K562 (cell line): ENCODE data around the gene FCRLA. TPM values are rescaled to one million over a fixed set of nuclear protein-coding genes. Genes with fewer than 3 reads are reported as not detected.

Source experiments
- HNRNPH1 ChIP-seq: fragments of 200-400 bp; formaldehyde crosslinking; optimal IDR thresholded peaks from 2 replicates; pipeline ENCODE3; 2017; ENCODE audit warnings: low read depth, mild to moderate bottlenecking, low read length, moderate library complexity
- HNRNPLL ChIP-seq: fragments of 200-400 bp; formaldehyde crosslinking; IDR thresholded peaks from 2 replicates; pipeline ENCODE4 v1.6.1; 2017; ENCODE audit warnings: low read length, low read depth, mild to moderate bottlenecking; ENCODE audit not compliant: poor library complexity, severe bottlenecking
- MCM3 ChIP-seq: fragments of 450-650 bp; IDR thresholded peaks from 2 replicates; pipeline ENCODE4 v1.6.1; 2016
- MCM5 ChIP-seq: fragments of 450-650 bp; IDR thresholded peaks from 2 replicates; pipeline ENCODE4 v1.6.1; 2016; ENCODE audit warnings: low read depth
- NCOR1 ChIP-seq: fragments of 450-650 bp; IDR thresholded peaks from 2 replicates; pipeline ENCODE4 v1.6.1; 2016; ENCODE audit warnings: mild to moderate bottlenecking, moderate library complexity
- PTTG1 ChIP-seq: fragments of 450-650 bp; IDR thresholded peaks from 2 replicates; pipeline ENCODE4 v1.6.1; 2016; ENCODE audit warnings: low read depth, mild to moderate bottlenecking, missing genetic modification characterization, missing compliant biosample characterization
- RAD21 ChIP-seq, 2 experiments: fragments of 250-450 bp in 1 of 2; fragments of 450-650 bp in 1 of 2; sonication (Bioruptor Pico) in 1 of 2; formaldehyde crosslinking in 1 of 2; IDR thresholded peaks in 1 of 2; conservative IDR thresholded peaks in 1 of 2; 2 replicates each; pipeline versions ENCODE4 v1.4.0 to v1.8.0; 2020 to 2022; ENCODE audit warnings: mild to moderate bottlenecking in 2 of 2, moderate library complexity in 1 of 2
- RBBP5 ChIP-seq: fragments of 200-600 bp; sonication (generic); IDR thresholded peaks from 2 replicates; pipeline ENCODE4 v1.6.1; 2012; ENCODE audit warnings: borderline replicate concordance, mild to moderate bottlenecking, low read length, control low read depth, inconsistent platforms; ENCODE audit not compliant: insufficient read depth, poor library complexity, severe bottlenecking
- SMARCA4 ChIP-seq: fragments of 450-650 bp; IDR thresholded peaks from 2 replicates; pipeline ENCODE4 v1.6.1; 2016
- SMARCB1 ChIP-seq: IDR thresholded peaks from 2 replicates; pipeline ENCODE4 v1.6.1; 2011; ENCODE audit warnings: improper control_type of control experiment, low read depth; ENCODE audit not compliant: insufficient read length
- TEAD2 ChIP-seq: fragments of 450-650 bp; IDR thresholded peaks from 2 replicates; pipeline ENCODE4 v1.6.1; 2016; ENCODE audit warnings: missing genetic modification characterization, control low read depth, missing compliant biosample characterization
- ZC3H4 ChIP-seq: sonication (generic); formaldehyde crosslinking; IDR thresholded peaks from 2 replicates; pipeline ENCODE4 v1.9.0; 2021; ENCODE audit warnings: missing genetic modification reagents, borderline replicate concordance
- ZNF324 ChIP-seq: fragments of 250-450 bp; sonication (Bioruptor Pico); IDR thresholded peaks from 2 replicates; pipeline ENCODE4 v1.4.0; 2020; ENCODE audit warnings: mild to moderate bottlenecking
- ZNF584 ChIP-seq: fragments of 200-800 bp; sonication (Bioruptor generic); IDR thresholded peaks from 2 replicates; pipeline ENCODE4 v1.6.1; 2016; ENCODE audit warnings: low read depth, mild to moderate bottlenecking, missing genetic modification characterization, missing compliant biosample characterization
- ZNF644 ChIP-seq: fragments of 200-800 bp; sonication (Bioruptor generic); IDR thresholded peaks from 2 replicates; pipeline ENCODE4 v1.6.1; 2016; ENCODE audit warnings: low read depth, missing genetic modification characterization, missing compliant biosample characterization
- polyA plus RNA-seq, 8 experiments: library from polyadenylated mRNA; depleted of rRNA in 4 of 8; stranded (reverse) in 5 of 8; unstranded in 3 of 8; fragments of >200 nt; fragmentation: Nextera tagmentation in 2 of 8; fragmentation: Illumina TruSeq in 1 of 8; extraction: Ambion mirVana in 2 of 8; extraction: Trizol in 1 of 8; gene quantifications; 2 replicates each; pipeline versions ENCODE4 v1.2.1 to v1.2.3, GENCODE V29; 2011 to 2014; ENCODE audit warnings: inconsistent platforms in 1 of 8, missing spikeins in 1 of 8
- total RNA-seq, 7 experiments: library from RNA; depleted of rRNA in 6 of 7; stranded (reverse); fragments of >200 nt in 6 of 7; fragmentation: Illumina TruSeq in 2 of 7; extraction: Trizol in 2 of 7; gene quantifications; 2 replicates each; pipeline versions ENCODE4 v1.2.1 to v1.2.3, GENCODE V29; 2011 to 2021; ENCODE audit warnings: low replicate concordance in 1 of 7
- TF ChIP-seq, protein P1 (sequence below): fragments of 450-650 bp; IDR thresholded peaks from 2 replicates; pipeline ENCODE4 v1.6.1; 2016; ENCODE audit warnings: low read depth, mild to moderate bottlenecking, moderate library complexity
- TF ChIP-seq, protein P2 (sequence below): IDR thresholded peaks from 2 replicates; pipeline ENCODE4 v1.6.1; 2016; ENCODE audit warnings: missing genetic modification characterization, missing compliant biosample characterization
- TF ChIP-seq, protein P3 (sequence below), 2 experiments: fragments of 450-650 bp in 1 of 2; IDR thresholded peaks; 2 replicates each; pipeline ENCODE4 v1.6.1; 2011 to 2017; ENCODE audit warnings: low read depth in 2 of 2, antibody characterized with exemption in 1 of 2, borderline replicate concordance in 1 of 2, low read length in 1 of 2, mild to moderate bottlenecking in 1 of 2, mixed read lengths in 1 of 2; ENCODE audit not compliant: control insufficient read depth in 1 of 2

Gene FCRLA
- total and polyA plus RNA-seq, 9 of the 15 experiments (the other 6 are each of a cell fraction or from before 2014, with no cell fraction given) = 0.09 to 0.84 (median 0.44) TPM

DNA sequence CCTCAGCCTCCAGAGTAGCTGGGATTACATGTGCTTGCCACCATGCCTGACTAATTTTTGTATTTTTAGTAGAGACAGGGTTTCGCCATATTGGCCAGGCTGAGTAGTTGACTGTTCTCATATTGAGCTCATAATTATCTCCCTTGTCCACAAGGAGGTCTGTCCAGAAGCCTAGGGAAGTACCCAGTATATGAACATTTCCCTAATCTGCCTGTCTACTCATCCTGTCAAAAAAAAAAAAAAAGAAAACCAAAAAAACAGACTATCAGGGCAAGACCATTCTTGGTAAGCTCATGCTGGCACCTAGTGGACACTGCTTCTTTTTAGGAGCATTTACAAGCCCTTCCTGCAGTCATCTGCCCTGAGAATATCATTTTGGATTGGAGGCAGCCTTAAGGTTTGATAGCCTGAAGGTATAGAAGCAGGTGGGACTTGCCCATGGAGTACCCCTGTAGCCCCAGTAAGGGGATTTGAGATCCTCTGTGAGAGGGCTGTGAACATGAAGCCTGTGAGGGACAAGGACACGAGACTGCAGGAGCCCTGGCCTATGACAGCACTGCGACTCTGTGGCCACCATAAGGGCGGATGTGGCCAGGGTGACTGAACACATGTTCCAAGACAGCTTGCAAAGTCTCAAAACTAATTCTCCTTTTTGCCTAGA lies 31.7 kb downstream of the FCRLA start (continued):
- no peak for TF ChIP-seq ZNF324 (CRISPR knock-in tag)
- no peak for TF ChIP-seq ZNF584 (CRISPR knock-in tag)
- peak; percentile 68 for TF ChIP-seq SMARCA4
- TF ChIP-seq NCOR1 = peak; percentile 25; the same call in 1 of the 2 replicates
- TF ChIP-seq, protein P1, sequence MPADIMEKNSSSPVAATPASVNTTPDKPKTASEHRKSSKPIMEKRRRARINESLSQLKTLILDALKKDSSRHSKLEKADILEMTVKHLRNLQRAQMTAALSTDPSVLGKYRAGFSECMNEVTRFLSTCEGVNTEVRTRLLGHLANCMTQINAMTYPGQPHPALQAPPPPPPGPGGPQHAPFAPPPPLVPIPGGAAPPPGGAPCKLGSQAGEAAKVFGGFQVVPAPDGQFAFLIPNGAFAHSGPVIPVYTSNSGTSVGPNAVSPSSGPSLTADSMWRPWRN = 0 out of 2 replicates have a peak, but pooled peaks have one; percentile 25
- TF ChIP-seq HNRNPH1 = no peak
- TF ChIP-seq RBBP5 = no peak
- TF ChIP-seq ZC3H4 (CRISPR knock-in tag) = no peak
- TF ChIP-seq TEAD2 (tag) = no peak
- TF ChIP-seq RAD21 (CRISPR knock-in tag; conservative IDR thresholded peaks at IDR 0.05 in 1 of 2, IDR thresholded peaks at IDR 0.05 in 1 of 2) = peak; percentile 94 to 95
- TF ChIP-seq MCM5 = no peak
- TF ChIP-seq MCM3 = no peak
- TF ChIP-seq, protein P2, sequence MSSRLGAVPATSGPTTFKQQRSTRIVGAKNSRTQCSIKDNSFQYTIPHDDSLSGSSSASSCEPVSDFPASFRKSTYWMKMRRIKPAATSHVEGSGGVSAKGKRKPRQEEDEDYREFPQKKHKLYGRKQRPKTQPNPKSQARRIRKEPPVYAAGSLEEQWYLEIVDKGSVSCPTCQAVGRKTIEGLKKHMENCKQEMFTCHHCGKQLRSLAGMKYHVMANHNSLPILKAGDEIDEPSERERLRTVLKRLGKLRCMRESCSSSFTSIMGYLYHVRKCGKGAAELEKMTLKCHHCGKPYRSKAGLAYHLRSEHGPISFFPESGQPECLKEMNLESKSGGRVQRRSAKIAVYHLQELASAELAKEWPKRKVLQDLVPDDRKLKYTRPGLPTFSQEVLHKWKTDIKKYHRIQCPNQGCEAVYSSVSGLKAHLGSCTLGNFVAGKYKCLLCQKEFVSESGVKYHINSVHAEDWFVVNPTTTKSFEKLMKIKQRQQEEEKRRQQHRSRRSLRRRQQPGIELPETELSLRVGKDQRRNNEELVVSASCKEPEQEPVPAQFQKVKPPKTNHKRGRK (tag) = 0 out of 2 replicates have a peak, but pooled peaks have one; percentile 27
- TF ChIP-seq ZNF644 (tag) = no peak
- no peak for TF ChIP-seq PTTG1
- no peak for TF ChIP-seq SMARCB1
- no peak for TF ChIP-seq HNRNPLL
- TF ChIP-seq, protein P3, sequence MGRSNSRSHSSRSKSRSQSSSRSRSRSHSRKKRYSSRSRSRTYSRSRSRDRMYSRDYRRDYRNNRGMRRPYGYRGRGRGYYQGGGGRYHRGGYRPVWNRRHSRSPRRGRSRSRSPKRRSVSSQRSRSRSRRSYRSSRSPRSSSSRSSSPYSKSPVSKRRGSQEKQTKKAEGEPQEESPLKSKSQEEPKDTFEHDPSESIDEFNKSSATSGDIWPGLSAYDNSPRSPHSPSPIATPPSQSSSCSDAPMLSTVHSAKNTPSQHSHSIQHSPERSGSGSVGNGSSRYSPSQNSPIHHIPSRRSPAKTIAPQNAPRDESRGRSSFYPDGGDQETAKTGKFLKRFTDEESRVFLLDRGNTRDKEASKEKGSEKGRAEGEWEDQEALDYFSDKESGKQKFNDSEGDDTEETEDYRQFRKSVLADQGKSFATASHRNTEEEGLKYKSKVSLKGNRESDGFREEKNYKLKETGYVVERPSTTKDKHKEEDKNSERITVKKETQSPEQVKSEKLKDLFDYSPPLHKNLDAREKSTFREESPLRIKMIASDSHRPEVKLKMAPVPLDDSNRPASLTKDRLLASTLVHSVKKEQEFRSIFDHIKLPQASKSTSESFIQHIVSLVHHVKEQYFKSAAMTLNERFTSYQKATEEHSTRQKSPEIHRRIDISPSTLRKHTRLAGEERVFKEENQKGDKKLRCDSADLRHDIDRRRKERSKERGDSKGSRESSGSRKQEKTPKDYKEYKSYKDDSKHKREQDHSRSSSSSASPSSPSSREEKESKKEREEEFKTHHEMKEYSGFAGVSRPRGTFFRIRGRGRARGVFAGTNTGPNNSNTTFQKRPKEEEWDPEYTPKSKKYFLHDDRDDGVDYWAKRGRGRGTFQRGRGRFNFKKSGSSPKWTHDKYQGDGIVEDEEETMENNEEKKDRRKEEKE (IDR thresholded peaks at IDR 0.05; ENCODE audit: borderline replicate concordance in 1 of 2, control insufficient read depth in 1 of 2, low read depth in 2 of 2, low read length in 1 of 2) = no peak
